Gastroesophageal sphincter (tissue), 4 donors: Measurements from ENCODE around the gene ZMIZ1. TPM values are rescaled to one million over a fixed set of nuclear protein-coding genes. Genes with fewer than 3 reads are reported as not detected.
A peak's percentile ranks its signal among the peaks of the same experiment; 100 is the strongest.

ENCODE experiments used
- ATAC-seq: fragments of 150-250 bp; one replicate; pipeline ENCODE4 v1.9.1; 2016; ENCODE audit warnings: mild to moderate bottlenecking, moderate library complexity
- H3K27ac ChIP-seq, 4 donors: fragments of 200-600 bp; sonication (generic) in 3 of 4; 1 replicate in 3 of 4; 2 replicates in 1 of 4; pipeline ENCODE4 v1.5.1; 2016 to 2019
- H3K27me3 ChIP-seq: fragments of 200-600 bp; sonication (generic); one replicate; pipeline ENCODE4 v1.5.1; 2019
- H3K36me3 ChIP-seq, 2 donors: fragments of 200-600 bp; sonication (generic); one replicate each; pipeline ENCODE4 v1.5.1; 2019; ENCODE audit warnings: control low read depth in 1 of 2
- H3K4me1 ChIP-seq, 3 donors: fragments of 200-600 bp; sonication (generic); 1 replicate in 2 of 3; 2 replicates in 1 of 3; pipeline ENCODE4 v1.5.1; 2016 to 2019; ENCODE audit warnings: control low read depth in 2 of 3
- H3K4me3 ChIP-seq, 2 donors: fragments of 200-600 bp; sonication (generic); one replicate each; pipeline ENCODE4 v1.5.1; 2019; ENCODE audit warnings: mild to moderate bottlenecking in 1 of 2, moderate library complexity in 1 of 2
- H3K9me3 ChIP-seq, 3 donors: fragments of 200-600 bp; sonication (generic); one replicate each; pipeline ENCODE4 v1.5.1; 2017 to 2019; ENCODE audit warnings: control low read depth in 2 of 3
- CTCF ChIP-seq, 4 experiments: fragments of 200-600 bp in 2 of 4; fragments of 450-650 bp in 2 of 4; sonication (generic) in 1 of 4; IDR thresholded peaks; one replicate each; pipeline ENCODE4 v1.5.1; 2017 to 2019; ENCODE audit warnings: antibody characterized with exemption in 4 of 4, mild to moderate bottlenecking in 2 of 4, moderate library complexity in 2 of 4
- EP300 ChIP-seq: sonication (generic); formaldehyde crosslinking; IDR thresholded peaks from one replicate; pipeline ENCODE4 v1.6.1; 2017; ENCODE audit warnings: antibody characterized with exemption, mild to moderate bottlenecking
- POLR2A ChIP-seq, 2 donors: fragments of 450-650 bp; IDR thresholded peaks; one replicate each; pipeline ENCODE4 v1.6.1; 2017; ENCODE audit warnings: antibody characterized with exemption in 2 of 2, mild to moderate bottlenecking in 2 of 2, moderate library complexity in 1 of 2
- POLR2AphosphoS5 ChIP-seq: sonication (generic); formaldehyde crosslinking; IDR thresholded peaks from one replicate; pipeline ENCODE4 v1.6.1; 2017; ENCODE audit warnings: antibody characterized with exemption
- WGBS, 2 donors: methylation state at CpG; one replicate each; pipeline ENCODE4 v1.1.5; 2018; ENCODE audit warnings: low coverage in 1 of 2; 5-methylcytosine and 5-hydroxymethylcytosine counted together
- total RNA-seq, 4 donors: library from RNA; depleted of rRNA; stranded (reverse); fragments of >200 nt; gene quantifications; one replicate each; pipeline ENCODE4 v1.1.0, GENCODE V29; 2016

ZMIZ1 gene
- total RNA-seq, 4 donors from 2014 or later: 36.3 to 79.2 (median 67.1) TPM

- ATAC-seq: peak; percentile 64
- Histone ChIP-seq H3K36me3 (no peaks in the 10 kb centered on the region), H3K27me3 (no peaks in the 10 kb centered on the region), H3K4me1 (peaks cover 11 to 100% (median 92%) of the 10 kb centered on the region in 3 donors), H3K27ac (peak overlapping the region; percentile 21 to 92 (median 86)), H3K9me3 (no peaks in the 10 kb centered on the region), H3K4me3 (no peak overlapping the region)
- no peak for TF ChIP-seq EP300
- peak; percentile 46 for TF ChIP-seq POLR2AphosphoS5
- WGBS, 2 donors: 0% methylated on average over 2 of the region's 27 CpGs; no CpG with 5 or more reads in 1 of the 2 donors
Observed at GRCh38 chr10:79149662-79150443, 81.1 kb downstream of the ZMIZ1 start.

GRCh38 chr10:79150444-79150754, 81.6 kb downstream of the ZMIZ1 start:
- Histone ChIP-seq H3K4me3 (no peak overlapping the region), H3K27me3 (no peaks in the 10 kb centered on the region), H3K9me3 (no peaks in the 10 kb centered on the region), H3K36me3 (no peaks in the 10 kb centered on the region), H3K4me1 (peaks cover 11 to 100% (median 92%) of the 10 kb centered on the region in 3 donors), H3K27ac (peak overlapping the region; percentile 21 to 92 (median 86))
- TF ChIP-seq CTCF (IDR thresholded peaks at IDR 0.05) (no peak), POLR2AphosphoS5 (no peak), EP300 (no peak), POLR2A (IDR thresholded peaks at IDR 0.05) (no peak)
- ATAC-seq: no peak
- WGBS, 2 donors: no CpG with 5 or more reads among the region's 1 CpG

GRCh38 chr10:79152423-79152817, 83.7 kb downstream of the ZMIZ1 start:
- Histone ChIP-seq H3K27me3 (no peaks in the 10 kb centered on the region), H3K9me3 (no peaks in the 10 kb centered on the region), H3K4me1 (peaks cover 7 to 100% (median 92%) of the 10 kb centered on the region in 3 donors), H3K4me3 (no peak overlapping the region), H3K27ac (peak overlapping the region in 3 of 4 donors; percentile 85 to 92 (median 88)), H3K36me3 (no peaks in the 10 kb centered on the region)
- no peak for TF ChIP-seq EP300
- TF ChIP-seq POLR2AphosphoS5: no peak
- no peak for TF ChIP-seq POLR2A (IDR thresholded peaks at IDR 0.05)
- no peak for TF ChIP-seq CTCF (IDR thresholded peaks at IDR 0.05)
- 67% methylated on average over 4 of the region's 7 CpGs; no CpG with 5 or more reads in 1 of the 2 donors for WGBS, 2 donors
- ATAC-seq: no peak

- H3K4me3 ChIP-seq: no peak overlapping the region
- WGBS, 2 donors: 37 to 80% methylated on average over 2 to 3 of the region's 10 CpGs
- H3K27ac ChIP-seq: peak overlapping the region in 3 of 4 donors; percentile 85 to 92 (median 88)
- H3K4me1 ChIP-seq: peaks cover 7 to 100% (median 94%) of the 10 kb centered on the region in 3 donors
- no peak for ATAC-seq
- no peaks in the 10 kb centered on the region for H3K36me3 ChIP-seq
- no peaks in the 10 kb centered on the region for H3K27me3 ChIP-seq
- TF ChIP-seq POLR2AphosphoS5 (peak; percentile 68), POLR2A (IDR thresholded peaks at IDR 0.05) (no peak)
- H3K9me3 ChIP-seq: no peaks in the 10 kb centered on the region
Observed at GRCh38 chr10:79153745-79154144, 85.0 kb downstream of the ZMIZ1 start.

GRCh38 chr10:79155301-79156081, 86.7 kb downstream of the ZMIZ1 start:
- TF ChIP-seq EP300: no peak
- TF ChIP-seq CTCF (IDR thresholded peaks at IDR 0.05): peak in 1 of 4 experiments; percentile 35
- WGBS, 2 donors: 20% methylated on average over 1 of the region's 14 CpGs; no CpG with 5 or more reads in 1 of the 2 donors
- H3K4me1 ChIP-seq: peaks cover 15 to 100% (median 94%) of the 10 kb centered on the region in 3 donors
- H3K4me3 ChIP-seq: no peak overlapping the region
- H3K9me3 ChIP-seq: no peaks in the 10 kb centered on the region
- H3K27me3 ChIP-seq: no peaks in the 10 kb centered on the region
- H3K36me3 ChIP-seq: no peaks in the 10 kb centered on the region
- H3K27ac ChIP-seq: peak overlapping the region in 3 of 4 donors; percentile 85 to 92 (median 88)
- peak; percentile 10 for ATAC-seq
